ENCODE results near the gene GULP1. TPM values are rescaled to one million over a fixed set of nuclear protein-coding genes. Genes with fewer than 3 reads are reported as not detected.

Gene GULP1
- polyA plus RNA-seq, 3 donors: 53.6 to 59.4 (median 54.2) TPM

- no peak for DNase-seq
These were observed 343.0 kb downstream of the GULP1 start for GRCh38 chr2:188634656-188635055.
